Thyroid gland (tissue), 4 donors: ENCODE measurements around the gene AMZ2.

Experiments used
- CTCF ChIP-seq, 6 experiments: fragments of 200-600 bp in 3 of 6; fragments of 450-650 bp in 3 of 6; sonication (generic) in 3 of 6; IDR thresholded peaks; one replicate each; pipeline ENCODE4 v1.5.1; 2016 to 2019; ENCODE audit warnings: antibody characterized with exemption in 6 of 6, mild to moderate bottlenecking in 2 of 6, inconsistent platforms in 1 of 6, moderate library complexity in 1 of 6
- POLR2A ChIP-seq, 2 donors: fragments of 450-650 bp; IDR thresholded peaks; one replicate each; pipeline ENCODE4 v1.6.1; 2017; ENCODE audit warnings: antibody characterized with exemption in 2 of 2, mild to moderate bottlenecking in 2 of 2, moderate library complexity in 1 of 2

- TF ChIP-seq CTCF (IDR thresholded peaks at IDR 0.05) (no peak), POLR2A (IDR thresholded peaks at IDR 0.05) (peak in 1 of 2 donors; percentile 35)
Observed at GRCh38 chr17:68291836-68292688, 44.2 kb downstream of the AMZ2 start.
